Loucy (cell line): ENCODE results near the gene CFAP410.

Experiments used
- H2AFZ ChIP-seq: fragments of 200-600 bp; sonication (generic); 2 replicates; pipeline ENCODE4 v1.6.0; 2016; ENCODE audit warnings: antibody characterized with exemption, mild to moderate bottlenecking, low read length, moderate library complexity
- H3F3A ChIP-seq: fragments of 200-600 bp; 2 replicates; pipeline ENCODE4 v1.6.0; 2016; ENCODE audit warnings: antibody characterized with exemption, low read depth, mild to moderate bottlenecking
- H3K27me3 ChIP-seq: fragments of 200-600 bp; sonication (generic); 2 replicates; pipeline ENCODE4 v1.6.1; 2014; ENCODE audit warnings: low read length, mild to moderate bottlenecking; ENCODE audit not compliant: insufficient read depth, poor library complexity, severe bottlenecking
- H3K36me3 ChIP-seq: fragments of 200-600 bp; sonication (generic); 2 replicates; pipeline ENCODE4 v1.6.1; 2016; ENCODE audit warnings: low read length; ENCODE audit not compliant: insufficient read depth
- H3K4me1 ChIP-seq: fragments of 200-600 bp; sonication (generic); 2 replicates; pipeline ENCODE4 v1.5.1; 2014; ENCODE audit warnings: low read length, mild to moderate bottlenecking; ENCODE audit not compliant: insufficient read depth, poor library complexity, severe bottlenecking
- H3K4me2 ChIP-seq: fragments of 200-600 bp; sonication (generic); 2 replicates; pipeline ENCODE4 v1.6.0; 2014; ENCODE audit warnings: antibody characterized with exemption, low read length, low read depth, mild to moderate bottlenecking; ENCODE audit not compliant: poor library complexity, severe bottlenecking
- H3K4me3 ChIP-seq: fragments of 200-600 bp; sonication (generic); 2 replicates; pipeline ENCODE4 v1.5.1; 2014; ENCODE audit warnings: low read length, mild to moderate bottlenecking, mixed read lengths; ENCODE audit not compliant: poor library complexity, severe bottlenecking
- H3K79me2 ChIP-seq: fragments of 200-600 bp; sonication (generic); 2 replicates; pipeline ENCODE4 v1.6.1; 2014; ENCODE audit warnings: low read length; ENCODE audit not compliant: insufficient read depth
- H3K9ac ChIP-seq: fragments of 200-600 bp; sonication (generic); 2 replicates; pipeline ENCODE4 v1.6.0; 2014; ENCODE audit warnings: mild to moderate bottlenecking, low read depth, low read length, moderate library complexity; ENCODE audit not compliant: poor library complexity, severe bottlenecking
- H3K9me2 ChIP-seq: fragments of 200-600 bp; sonication (generic); replicated peaks from 2 replicates; pipeline ENCODE4 v1.6.1; 2016; ENCODE audit warnings: low read depth, low read length, mixed read lengths
- H3K9me3 ChIP-seq: fragments of 200-600 bp; sonication (generic); 2 replicates; pipeline ENCODE4 v1.6.1; 2014; ENCODE audit warnings: mild to moderate bottlenecking, antibody characterized with exemption, low read length, low read depth; ENCODE audit not compliant: insufficient read depth
- H4K20me1 ChIP-seq: fragments of 200-600 bp; sonication (generic); 2 replicates; pipeline ENCODE4 v1.6.0; 2014; ENCODE audit warnings: antibody characterized with exemption, low read length, mild to moderate bottlenecking; ENCODE audit not compliant: insufficient read depth, poor library complexity, severe bottlenecking
- EZH2phosphoT487 ChIP-seq: fragments of 200-600 bp; IDR thresholded peaks from 2 replicates; pipeline ENCODE4 v1.6.1; 2018; ENCODE audit warnings: antibody characterized with exemption, mild to moderate bottlenecking, moderate library complexity, borderline replicate concordance
- TF ChIP-seq, protein P1 (sequence below): fragments of 200-600 bp; sonication (generic); conservative IDR thresholded peaks from 2 replicates; pipeline ENCODE4 v1.5.1; 2014; ENCODE audit warnings: mild to moderate bottlenecking, antibody characterized with exemption, low read length

The CFAP410 gene

DNA sequence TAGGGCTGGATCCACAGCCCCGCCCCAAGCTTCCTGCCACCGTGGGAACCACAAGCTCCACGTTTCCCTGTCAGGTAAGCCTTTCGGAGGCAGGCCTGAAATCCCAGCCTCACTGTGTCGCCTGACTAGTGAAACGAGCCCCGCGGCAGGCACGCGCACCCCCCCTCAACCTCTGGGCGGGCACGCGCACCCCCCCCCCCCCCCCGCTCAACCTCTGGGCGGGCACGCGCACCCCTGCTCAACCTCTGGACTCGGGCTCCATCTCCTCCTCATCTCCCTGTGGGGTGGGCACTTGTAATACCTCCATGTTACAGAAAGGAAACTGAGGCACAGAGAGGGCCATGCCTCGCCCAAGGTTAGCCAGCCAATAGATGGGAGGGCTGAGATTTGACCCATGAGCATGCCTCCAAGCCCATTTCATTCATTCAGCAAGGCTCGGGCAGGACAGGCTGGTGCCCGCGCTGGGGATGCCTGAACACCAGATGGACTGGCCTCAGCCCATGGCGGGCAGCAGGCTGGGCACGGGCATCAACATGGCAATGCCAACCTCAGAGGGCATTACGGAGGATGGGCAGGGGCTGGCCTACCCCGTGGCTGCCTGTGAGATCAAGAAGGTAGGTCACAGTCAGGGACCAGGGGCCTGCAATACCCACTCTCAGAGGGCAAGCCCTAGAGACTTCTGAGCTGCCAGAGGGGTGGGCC, 4.7 kb downstream of the CFAP410 start:
- no peaks in the 10 kb centered on the region for H3K9me2 ChIP-seq
- H2AFZ ChIP-seq = no peak overlapping the region
- no peaks in the 10 kb centered on the region for H4K20me1 ChIP-seq
- no peak overlapping the region for H3K9ac ChIP-seq
- no peak overlapping the region for H3K4me3 ChIP-seq
- no peaks in the 10 kb centered on the region for H3K9me3 ChIP-seq
- H3K36me3 ChIP-seq = no peaks in the 10 kb centered on the region
- H3K27me3 ChIP-seq = no peaks in the 10 kb centered on the region
- no peaks in the 10 kb centered on the region for H3K79me2 ChIP-seq
- peaks cover 10% of the 10 kb centered on the region; the same call in 1 of the 2 replicates for H3F3A ChIP-seq
- peaks cover 6% of the 10 kb centered on the region for H3K4me1 ChIP-seq
- TF ChIP-seq, protein P1, sequence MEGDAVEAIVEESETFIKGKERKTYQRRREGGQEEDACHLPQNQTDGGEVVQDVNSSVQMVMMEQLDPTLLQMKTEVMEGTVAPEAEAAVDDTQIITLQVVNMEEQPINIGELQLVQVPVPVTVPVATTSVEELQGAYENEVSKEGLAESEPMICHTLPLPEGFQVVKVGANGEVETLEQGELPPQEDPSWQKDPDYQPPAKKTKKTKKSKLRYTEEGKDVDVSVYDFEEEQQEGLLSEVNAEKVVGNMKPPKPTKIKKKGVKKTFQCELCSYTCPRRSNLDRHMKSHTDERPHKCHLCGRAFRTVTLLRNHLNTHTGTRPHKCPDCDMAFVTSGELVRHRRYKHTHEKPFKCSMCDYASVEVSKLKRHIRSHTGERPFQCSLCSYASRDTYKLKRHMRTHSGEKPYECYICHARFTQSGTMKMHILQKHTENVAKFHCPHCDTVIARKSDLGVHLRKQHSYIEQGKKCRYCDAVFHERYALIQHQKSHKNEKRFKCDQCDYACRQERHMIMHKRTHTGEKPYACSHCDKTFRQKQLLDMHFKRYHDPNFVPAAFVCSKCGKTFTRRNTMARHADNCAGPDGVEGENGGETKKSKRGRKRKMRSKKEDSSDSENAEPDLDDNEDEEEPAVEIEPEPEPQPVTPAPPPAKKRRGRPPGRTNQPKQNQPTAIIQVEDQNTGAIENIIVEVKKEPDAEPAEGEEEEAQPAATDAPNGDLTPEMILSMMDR = no peak
- no peak for TF ChIP-seq EZH2phosphoT487
- no peak overlapping the region for H3K4me2 ChIP-seq

DNA sequence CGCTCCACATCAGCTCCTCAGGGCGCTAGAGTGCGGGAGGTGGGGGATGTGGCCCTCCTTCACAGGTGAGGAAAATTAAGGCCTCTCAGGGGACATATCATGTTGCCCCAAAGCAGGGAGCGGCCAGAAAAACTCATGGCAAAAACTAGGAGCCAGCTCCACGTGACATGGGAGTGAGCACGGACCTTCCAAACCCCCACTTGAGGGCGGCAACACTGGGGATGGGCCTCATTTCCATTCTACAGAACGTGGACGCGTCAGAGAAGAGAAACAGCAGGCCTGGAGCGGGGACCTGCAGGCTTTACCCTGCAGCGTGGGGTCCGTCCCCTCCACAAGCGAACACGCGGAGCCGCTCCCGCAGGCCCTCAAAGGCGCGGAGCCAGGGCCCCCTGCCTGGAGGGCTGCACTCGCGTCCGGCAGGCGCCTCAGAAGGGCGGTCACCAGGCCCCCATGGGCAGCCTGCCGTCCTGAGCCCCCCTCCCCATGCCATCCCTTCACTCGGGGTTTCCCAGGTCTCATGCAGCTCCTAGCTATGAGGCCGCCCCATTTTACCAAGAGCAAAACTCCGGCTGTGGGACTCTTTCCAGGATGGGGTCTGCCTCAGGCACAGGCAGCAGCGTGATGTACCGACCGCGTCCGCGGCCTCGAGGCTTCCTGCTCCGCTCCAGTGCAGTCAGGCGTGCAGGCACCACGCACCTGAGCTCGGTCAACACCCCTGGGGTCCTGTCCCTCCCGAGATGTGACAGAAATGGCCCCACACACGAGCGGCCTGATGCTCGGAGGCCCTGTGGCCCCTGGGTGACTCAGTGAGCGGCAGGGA, 5.5 kb downstream of the CFAP410 start:
- H3K9me2 ChIP-seq = no peaks in the 10 kb centered on the region
- no peaks in the 10 kb centered on the region for H4K20me1 ChIP-seq
- no peak overlapping the region for H2AFZ ChIP-seq
- H3K79me2 ChIP-seq = no peaks in the 10 kb centered on the region
- H3K27me3 ChIP-seq = no peaks in the 10 kb centered on the region
- peaks cover 10% of the 10 kb centered on the region; the same call in 1 of the 2 replicates for H3F3A ChIP-seq
- H3K4me1 ChIP-seq = peaks cover 6% of the 10 kb centered on the region
- H3K4me3 ChIP-seq = no peak overlapping the region
- no peaks in the 10 kb centered on the region for H3K36me3 ChIP-seq
- no peaks in the 10 kb centered on the region for H3K9me3 ChIP-seq
- H3K9ac ChIP-seq = no peak overlapping the region
- TF ChIP-seq EZH2phosphoT487 = no peak
- TF ChIP-seq, protein P1 = no peak
- no peak overlapping the region for H3K4me2 ChIP-seq

DNA sequence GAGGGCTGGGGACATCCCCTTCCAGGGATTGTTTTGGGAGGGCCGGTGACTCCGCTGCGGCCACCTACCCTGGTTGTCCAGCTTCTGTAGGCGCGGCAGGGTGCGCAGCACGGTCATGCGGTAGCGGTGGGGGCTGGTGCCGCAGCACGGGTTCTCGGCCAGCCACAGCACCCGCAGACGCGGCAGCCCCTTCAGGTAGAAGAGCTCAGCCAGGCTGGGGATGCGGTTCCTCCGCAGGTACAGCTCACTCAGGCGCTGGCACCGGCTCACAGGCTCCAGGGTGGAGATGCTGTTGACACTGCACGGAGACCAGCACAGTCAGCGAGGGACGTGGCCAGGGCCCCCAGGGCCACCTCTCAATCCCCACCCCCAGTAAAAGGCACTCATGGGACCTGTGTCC, 6.2 kb downstream of the CFAP410 start:
- TF ChIP-seq, protein P1 = no peak
- TF ChIP-seq EZH2phosphoT487 = no peak
- Histone ChIP-seq H4K20me1 (no peaks in the 10 kb centered on the region), H3K4me1 (peaks cover under 1% of the 10 kb centered on the region), H3K27me3 (no peaks in the 10 kb centered on the region), H2AFZ (no peak overlapping the region), H3K36me3 (no peaks in the 10 kb centered on the region), H3K9ac (no peak overlapping the region), H3K4me3 (no peak overlapping the region), H3K4me2 (no peak overlapping the region), H3F3A (peaks cover 9% of the 10 kb centered on the region; the same call in 1 of the 2 replicates), H3K9me2 (no peaks in the 10 kb centered on the region), H3K79me2 (no peaks in the 10 kb centered on the region), H3K9me3 (no peaks in the 10 kb centered on the region)
